Myocyte (in vitro differentiated cells): Measurements from ENCODE around the gene CTCF. TPM values are rescaled to one million over a fixed set of nuclear protein-coding genes. Genes with fewer than 3 reads are reported as not detected.

Source experiments
- DNase-seq: peaks from one replicate; pipeline ENCODE4 v3.0.0-alpha.2; 2012; ENCODE audit warnings: low read depth
- total RNA-seq: library from RNA; depleted of rRNA; stranded (reverse); fragments of >200 nt; gene quantifications from 2 replicates; pipeline ENCODE4 v1.2.3, GENCODE V29; 2014

Gene CTCF
- total RNA-seq, 1 donor from 2014 or later = 35.7 TPM

DNA sequence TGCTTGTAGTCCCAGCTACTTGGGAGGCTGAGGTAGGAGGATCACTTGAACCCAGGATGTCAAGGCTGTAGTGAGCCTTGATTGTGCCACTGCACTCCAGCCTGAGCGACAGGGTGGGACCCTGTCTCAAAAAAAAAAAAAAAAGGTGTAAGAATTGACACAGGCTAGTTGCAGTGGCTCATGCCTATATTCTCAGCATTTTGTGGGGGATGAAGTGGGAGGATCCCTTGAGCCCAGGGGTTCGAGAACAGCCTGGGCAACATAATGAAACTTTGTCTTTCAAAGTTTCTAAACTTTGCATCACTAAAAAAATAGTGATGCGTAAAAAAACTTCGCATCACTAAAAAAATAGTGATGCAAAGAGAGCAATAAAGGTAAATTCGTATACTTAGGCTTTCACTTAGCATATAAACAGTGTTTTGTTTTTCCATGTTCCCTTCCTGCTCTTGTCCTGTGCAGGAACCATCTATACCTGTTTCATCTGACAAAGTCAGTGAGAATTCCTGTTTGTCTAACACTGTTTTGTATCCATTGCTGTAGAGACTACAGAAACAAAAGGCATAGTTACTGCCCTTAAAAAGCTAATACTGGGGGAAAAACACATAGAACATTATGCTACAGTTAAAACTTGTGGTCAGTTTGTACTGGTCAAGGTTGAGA is 32.1 kb downstream of the CTCF start:
- DNase-seq = no peak

DNA sequence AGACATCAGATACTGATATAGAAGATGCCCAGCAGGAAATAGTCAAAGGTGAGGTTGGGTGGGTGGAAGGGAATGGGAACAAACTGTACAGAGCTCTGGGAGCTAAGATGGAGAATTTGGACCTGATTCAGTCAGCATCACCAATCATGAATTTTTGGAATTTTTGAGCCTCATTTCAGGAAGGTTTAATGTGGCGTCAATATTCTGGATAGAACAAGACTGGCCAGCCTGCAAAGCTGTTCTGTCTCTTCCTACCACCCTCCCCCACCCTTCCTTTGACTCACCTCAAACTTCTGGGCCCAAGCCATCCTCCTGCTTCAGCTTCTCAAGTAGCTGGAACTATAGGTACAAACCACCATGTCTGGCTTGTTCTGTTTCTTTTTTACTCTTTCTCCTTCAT is 32.6 kb downstream of the CTCF start:
- DNase-seq = peak; percentile 6

DNA sequence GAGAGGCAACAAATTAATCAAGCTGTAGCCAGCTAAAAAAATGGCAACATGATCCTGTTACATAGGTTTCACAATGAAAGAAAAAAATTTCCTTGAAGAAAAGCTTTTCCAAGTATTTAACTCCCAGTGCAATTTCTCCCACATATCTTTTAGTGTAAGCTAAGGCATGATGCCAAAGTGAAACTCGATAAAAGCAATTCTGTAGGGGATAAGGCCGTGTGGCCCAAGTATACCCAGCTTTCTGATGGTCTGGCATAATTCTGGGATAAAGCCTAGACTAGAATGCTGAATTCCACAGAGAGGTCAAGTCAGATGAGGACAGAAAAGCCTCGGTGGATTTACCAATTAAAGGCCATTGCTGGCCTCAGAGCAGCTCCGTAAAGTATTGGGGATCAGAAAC is 36.2 kb downstream of the CTCF start:
- peak; percentile 1 for DNase-seq

DNA sequence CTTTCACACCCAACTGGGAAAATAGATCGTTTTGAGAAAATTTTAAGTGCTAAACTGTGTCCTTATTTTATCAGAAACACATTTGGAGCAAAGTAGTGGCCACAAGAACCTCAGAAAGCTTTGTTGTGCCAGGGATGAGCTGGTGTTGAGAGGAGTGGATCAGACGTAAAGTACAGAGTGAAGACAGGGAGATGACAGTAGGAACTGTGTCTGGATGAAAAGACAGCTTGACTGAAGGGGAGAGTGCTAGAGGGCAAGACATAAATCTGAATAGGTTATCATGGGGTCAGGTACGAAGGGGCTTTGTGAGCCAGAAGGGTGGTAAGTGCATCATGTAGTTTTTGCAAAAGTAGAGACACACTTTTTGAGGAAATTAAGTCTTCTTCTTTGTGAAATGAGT is 43.3 kb downstream of the CTCF start:
- no peak for DNase-seq

DNA sequence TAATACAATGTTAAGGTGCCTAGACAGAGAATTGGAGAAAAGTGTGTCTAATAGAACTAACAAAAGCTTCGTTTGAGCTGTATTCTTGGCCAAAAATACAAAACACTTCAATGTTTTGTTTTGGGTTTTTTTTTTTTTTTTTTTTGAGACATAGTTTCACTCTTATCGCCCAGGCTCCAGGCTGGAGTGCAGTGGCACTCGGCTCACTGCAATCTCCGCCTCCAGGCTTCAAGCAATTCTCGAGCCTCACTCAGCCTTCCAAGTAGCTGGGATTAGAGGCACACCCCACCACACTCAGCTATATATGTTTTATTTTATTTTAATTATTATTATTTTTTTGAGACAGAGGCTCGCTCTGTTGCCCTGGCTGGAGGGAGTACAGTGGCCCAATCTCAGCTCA is 44.3 kb downstream of the CTCF start:
- DNase-seq = no peak

DNA sequence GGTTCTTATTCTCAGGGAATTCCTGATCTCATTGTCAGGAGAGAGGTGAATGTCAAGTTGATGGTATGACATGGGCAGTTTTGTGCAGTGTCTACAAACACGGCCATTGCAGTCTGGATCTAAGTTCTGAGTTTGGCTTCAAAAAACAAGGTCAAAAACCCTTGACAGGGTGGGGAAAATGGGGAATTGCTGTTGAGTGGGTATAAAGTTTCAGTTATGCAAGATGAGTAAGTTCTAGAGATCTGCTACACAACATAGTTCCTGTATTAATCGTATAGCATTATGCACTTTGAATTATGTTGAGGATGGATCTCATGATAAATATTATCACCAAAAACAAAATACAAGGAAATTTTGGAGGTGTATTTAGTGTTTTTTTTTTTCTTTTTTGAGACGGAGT is 46.0 kb downstream of the CTCF start:
- no peak for DNase-seq

DNA sequence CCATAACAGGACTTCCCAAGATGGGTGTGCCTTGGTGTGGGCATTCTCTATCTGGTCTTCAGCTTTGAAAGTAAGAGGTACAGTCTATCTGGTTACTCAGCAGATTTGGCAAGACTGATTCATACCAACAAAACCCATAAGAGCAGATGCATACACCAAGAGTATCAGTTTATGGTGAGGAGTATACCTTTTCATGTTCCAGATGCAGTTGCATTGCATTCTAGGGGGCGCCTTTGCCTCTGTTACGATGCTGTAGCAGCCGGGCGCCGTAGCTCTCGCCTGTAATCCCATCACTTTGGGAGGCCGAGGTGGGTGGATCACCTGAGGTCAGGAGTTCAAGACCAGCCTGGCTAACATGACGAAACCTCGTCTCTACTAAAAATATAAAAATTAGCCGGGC is 51.5 kb downstream of the CTCF start:
- no peak for DNase-seq

DNA sequence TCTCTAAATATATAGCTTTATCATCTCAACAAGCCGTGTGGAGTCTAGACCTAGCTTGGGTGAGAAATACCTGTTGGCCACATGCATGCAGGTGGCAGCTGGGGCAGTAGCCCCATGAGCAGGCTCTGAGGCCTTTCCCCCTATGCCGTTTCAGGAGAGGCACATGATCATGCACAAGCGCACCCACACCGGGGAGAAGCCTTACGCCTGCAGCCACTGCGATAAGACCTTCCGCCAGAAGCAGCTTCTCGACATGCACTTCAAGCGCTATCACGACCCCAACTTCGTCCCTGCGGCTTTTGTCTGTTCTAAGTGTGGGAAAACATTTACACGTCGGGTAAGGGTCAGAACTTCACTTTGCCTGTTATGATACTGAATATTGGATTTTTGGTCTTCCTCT is 65.9 kb downstream of the CTCF start:
- no peak for DNase-seq

DNA sequence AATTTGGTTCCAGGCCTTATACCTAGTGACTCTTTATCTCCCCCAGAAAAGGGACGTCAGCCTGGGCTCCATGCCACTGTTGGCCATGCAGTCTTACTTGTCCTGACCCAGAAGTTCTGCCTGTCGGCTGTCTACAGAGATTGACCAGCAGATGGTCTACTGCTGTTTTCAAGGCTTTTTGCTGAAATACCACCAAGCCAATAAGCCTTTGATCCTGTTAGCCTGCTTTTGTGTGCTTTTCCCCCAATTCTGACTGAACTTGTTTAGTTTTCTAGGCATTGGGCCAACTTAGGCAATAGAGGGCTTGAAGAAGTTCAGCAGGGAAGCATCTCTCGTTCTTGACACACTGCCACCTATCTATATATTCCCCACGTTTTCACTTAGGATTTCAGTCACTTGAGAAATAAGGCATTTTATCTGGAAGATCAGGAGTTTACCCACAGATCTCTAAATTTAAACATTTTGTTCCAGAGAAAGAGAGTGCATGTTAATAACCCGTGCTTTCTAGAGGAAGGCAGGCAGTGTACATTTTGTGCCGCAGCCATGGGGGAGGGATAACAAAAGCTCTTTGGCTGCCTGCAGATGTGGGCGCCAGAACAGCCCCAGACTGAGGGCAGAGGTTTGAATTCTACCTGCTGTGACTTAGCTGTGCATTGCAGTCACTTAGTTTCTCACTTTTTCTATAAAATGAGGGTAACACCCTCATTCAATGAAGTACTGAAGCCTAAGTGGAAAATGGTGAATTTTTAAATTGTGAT is 70.3 kb downstream of the CTCF start:
- no peak for DNase-seq

DNA sequence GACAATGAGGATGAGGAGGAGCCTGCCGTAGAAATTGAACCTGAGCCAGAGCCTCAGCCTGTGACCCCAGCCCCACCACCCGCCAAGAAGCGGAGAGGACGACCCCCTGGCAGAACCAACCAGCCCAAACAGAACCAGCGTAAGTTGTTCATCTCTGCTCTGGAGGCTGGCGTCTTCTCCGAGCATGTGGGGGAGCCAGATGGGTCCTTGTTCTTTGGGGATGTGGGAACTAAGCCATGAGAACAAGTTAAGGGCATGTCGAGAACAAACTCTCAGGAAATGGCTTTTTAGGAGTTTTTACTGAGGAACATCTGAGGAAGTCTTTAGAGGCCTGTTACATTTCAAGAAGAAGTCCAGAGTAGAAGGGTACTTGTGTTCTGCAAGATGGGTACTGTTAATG is 74.4 kb downstream of the CTCF start:
- DNase-seq = no peak

DNA sequence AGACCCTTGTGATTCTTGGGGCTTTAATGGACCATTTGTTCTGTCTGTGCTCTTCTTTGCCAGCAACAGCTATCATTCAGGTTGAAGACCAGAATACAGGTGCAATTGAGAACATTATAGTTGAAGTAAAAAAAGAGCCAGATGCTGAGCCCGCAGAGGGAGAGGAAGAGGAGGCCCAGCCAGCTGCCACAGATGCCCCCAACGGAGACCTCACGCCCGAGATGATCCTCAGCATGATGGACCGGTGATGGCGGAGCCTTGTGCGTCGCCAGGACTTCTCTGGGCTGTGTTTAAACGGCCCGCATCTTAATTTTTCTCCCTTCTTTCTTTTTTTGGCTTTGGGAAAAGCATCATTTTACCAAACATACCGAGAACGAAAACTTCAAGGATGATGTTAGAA is 75.3 kb downstream of the CTCF start:
- DNase-seq = no peak

DNA sequence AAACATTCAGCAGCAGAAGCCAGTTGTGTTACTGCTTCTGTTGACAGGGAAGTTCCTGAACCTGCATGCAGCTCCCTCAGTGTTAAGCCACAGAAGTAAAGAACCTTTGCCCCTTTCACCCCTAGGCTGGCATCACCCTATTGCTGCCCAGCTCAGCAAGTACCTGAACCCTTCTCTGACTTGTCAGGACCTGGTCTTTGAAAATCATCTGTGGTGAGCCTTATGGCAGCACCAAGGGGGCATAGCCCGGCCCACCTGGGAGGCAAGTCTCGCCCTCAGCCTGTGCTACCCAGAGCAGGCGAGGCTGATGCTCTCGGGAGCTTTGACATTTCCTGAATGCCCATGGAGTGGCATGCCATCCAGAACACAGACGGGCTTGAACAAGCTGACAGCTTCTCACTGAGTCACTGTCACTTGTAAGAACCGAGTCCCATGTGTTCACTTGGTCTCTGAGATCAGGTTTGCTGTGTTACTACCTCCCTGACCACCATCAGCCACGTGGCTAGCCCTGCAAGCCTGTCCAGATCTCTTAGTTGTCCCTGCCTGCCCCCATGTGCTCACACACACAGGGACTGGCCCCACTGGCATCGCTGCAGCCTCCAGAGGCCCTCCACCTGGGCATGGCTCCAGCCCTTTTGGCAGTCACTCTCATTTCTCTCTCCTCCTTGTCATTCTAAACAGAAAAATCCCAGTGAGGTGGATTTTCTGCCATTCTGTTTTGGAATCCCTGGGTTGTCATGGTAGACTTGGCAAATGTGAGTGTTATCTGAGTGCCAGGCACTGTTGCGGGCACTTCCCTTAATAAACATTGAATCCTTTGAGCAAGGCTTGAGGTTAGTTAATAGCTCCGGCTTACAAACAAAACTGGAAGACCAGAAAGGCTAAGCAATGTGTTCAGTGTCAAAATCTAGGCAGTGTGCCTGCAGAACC is 79.7 kb downstream of the CTCF start:
- DNase-seq = peak; percentile 64

DNA sequence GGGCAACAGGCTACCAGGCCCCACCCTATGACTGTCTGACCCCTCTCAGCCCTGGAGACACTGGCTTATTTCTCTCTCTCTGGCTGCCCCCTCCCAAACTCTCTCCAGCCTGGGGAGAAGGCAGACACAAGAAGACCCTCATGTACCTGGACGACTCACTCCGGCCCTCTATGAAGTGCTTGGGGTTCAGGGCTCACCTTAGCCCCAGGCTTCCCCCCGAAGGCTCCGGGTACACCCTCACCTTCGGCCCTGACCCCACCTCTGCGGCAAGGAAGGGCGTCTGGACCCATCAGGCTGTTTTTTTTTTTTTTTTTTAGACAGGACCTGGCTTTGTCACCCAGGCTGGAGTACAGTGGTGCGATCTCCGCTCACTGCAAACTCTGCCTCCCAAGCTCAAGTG is 81.7 kb downstream of the CTCF start:
- no peak for DNase-seq

DNA sequence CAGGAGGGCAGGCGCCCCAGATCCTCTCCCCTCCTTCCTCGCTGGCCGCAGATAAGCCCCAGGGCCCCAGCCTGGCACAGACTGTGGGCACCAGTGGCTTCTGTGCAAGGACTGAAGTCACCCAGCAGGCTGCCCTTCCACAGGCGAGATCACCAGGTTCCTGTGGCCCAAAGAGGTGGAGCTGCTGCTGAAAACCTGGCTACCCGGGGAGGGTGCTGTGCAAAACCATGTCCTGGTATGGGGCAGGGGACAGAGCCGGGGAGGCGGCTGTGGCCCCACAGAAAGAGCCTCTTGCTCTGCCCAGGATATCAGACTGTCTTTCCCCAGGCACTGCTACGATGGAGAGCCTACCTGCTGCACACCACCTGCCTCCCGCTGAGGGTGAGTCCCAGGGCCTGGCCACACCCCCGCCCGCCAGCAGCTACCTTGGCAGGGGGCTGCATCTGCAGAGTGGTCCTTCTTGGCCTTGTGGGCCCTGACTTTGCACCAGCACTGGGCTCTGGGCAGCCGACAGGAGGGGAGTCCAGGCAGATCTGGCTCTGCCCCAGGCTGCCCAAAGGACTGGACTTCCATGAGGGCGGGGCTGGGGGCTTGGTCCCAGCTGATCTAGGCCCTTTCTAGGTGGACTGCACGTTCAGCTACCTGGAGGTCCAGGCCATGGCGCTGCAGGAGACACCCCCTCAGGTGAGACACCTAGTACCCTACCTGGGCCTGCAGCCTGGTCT is 83.2 kb downstream of the CTCF start:
- DNase-seq = no peak

DNA sequence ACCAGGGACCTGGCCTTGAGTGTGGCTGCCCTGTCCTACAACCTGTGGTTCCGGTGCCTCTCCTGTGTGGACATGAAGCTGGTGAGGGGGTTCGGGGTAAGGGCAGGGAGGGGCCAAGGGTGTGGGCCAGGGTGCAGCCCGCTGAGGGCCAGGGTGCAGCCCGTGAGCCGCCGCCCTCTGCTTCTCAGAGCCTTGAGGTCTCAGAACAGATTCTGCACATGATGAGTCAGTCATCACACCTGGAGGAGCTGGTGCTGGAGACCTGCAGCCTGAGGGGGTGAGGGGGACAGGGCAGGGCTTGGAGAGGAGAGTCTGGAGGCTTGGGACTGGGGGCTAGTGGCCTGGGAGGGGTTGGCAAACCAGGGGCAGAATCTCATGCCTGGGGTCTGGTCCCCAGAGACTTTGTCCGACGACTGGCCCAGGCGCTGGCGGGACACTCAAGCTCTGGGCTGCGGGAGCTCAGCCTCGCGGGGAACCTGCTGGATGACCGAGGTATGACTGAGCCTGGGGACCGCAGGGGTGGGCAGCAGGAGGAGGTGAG is 84.9 kb downstream of the CTCF start:
- DNase-seq = no peak

DNA sequence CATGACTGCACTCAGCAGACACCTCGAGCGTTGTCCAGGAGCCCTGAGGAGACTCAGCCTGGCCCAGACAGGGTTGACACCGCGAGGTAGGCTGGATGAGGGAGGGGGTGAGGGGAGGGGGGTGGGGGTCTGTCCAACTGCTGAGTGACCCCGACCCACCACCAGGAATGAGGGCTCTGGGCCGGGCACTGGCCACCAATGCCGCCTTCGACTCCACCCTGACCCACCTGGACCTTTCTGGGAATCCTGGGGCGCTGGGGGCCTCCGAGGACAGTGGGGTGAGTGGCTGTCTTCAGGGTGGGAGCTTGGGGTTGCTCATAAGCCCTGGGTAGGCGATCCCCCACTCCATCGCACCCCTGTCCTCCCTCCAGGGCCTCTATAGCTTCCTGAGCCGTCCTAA is 85.4 kb downstream of the CTCF start:
- DNase-seq = no peak

DNA sequence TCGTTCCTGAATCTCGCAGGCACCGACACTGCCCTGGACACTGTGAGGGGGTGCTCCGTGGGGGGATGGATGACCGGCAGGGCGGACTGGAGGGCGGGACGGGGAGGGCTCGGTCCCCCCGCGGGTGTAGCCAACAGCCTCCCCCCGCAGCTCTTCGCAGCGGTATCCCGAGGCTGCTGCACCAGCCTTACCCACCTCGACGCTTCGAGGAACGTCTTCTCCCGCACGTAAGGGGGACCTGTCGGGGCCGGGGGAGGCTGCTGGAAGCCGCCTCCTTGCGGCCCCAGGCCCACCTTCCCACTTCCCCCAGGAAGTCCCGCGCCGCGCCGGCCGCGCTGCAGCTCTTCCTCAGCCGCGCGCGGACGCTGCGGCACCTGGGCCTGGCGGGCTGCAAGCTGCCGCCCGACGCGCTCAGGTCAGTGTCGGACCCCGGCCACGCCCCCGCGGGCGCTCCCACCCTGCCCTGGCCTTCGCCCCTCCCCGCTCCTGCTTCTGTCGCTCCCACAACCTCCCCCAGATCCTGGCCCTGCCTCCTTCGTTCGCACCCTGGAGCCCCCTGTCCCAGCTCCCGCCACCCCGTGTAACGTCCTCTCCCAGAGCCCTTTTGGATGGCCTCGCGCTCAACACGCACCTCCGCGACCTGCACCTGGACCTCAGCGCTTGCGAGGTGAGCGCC is 85.9 kb downstream of the CTCF start:
- DNase-seq = no peak

DNA sequence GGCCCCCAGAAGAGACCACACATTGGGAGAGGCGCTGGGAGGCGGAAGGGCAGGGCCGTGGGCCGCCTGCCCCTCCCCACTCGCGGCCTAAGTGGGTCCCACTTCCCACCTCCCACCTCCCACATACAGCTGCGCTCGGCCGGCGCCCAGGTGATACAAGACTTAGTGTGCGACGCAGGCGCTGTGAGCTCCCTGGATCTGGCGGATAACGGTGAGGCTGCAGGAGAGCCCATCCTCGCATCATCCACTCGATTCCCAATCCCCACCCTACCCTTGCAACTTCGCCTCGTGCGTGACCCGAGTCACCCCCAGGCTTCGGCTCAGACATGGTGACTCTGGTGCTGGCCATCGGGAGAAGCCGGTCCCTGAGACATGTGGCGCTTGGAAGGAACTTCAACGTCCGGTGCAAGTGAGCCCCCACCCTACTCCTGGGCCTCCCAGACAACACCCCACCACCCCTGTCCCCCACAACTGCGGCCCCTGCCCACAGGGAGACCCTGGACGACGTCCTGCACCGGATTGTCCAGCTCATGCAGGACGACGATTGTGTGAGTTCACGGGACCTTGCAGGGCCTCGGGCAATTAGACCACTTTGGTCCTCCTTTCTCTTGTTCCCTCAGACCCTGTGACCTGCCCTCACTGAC is 86.6 kb downstream of the CTCF start:
- no peak for DNase-seq

DNA sequence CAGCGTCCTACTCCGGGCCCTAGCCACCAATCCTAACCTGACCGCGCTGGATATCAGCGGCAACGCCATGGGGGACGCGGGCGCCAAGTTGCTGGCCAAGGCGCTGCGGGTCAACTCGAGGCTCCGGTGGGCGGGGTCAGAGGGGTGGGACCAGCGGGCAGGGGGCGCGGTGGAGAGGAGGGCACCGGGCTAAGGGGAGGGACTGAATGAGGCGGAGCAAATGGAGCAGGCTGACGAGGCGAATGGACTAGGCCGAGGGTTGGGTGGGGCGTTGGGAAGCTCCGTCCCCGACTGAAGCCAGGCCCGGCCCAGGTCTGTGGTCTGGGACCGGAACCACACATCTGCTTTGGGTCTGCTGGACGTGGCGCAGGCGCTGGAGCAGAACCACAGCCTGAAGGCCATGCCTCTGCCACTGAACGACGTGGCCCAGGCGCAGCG is 87.2 kb downstream of the CTCF start:
- no peak for DNase-seq

DNA sequence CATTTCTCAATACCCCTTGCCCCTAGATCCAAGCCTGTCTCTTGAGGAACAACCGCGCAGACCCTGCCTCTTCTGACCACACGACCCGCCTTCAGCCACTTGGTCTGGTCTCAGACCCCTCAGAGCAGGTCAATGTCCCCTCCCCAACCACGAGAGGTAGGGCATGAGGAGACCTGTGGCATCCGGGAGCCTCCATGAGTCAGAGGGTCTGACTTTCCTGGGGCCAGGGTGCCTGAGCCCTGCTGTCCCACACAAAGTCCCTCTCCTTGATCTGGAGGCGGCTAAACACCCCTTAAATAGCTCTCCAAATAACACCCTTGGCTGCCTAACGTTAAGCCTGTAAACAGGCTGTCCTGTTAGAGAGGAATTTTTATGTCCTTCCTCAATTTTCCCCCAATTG is 87.7 kb downstream of the CTCF start:
- no peak for DNase-seq
